ENCODE data around the gene LSM4.

The LSM4 gene

DNA sequence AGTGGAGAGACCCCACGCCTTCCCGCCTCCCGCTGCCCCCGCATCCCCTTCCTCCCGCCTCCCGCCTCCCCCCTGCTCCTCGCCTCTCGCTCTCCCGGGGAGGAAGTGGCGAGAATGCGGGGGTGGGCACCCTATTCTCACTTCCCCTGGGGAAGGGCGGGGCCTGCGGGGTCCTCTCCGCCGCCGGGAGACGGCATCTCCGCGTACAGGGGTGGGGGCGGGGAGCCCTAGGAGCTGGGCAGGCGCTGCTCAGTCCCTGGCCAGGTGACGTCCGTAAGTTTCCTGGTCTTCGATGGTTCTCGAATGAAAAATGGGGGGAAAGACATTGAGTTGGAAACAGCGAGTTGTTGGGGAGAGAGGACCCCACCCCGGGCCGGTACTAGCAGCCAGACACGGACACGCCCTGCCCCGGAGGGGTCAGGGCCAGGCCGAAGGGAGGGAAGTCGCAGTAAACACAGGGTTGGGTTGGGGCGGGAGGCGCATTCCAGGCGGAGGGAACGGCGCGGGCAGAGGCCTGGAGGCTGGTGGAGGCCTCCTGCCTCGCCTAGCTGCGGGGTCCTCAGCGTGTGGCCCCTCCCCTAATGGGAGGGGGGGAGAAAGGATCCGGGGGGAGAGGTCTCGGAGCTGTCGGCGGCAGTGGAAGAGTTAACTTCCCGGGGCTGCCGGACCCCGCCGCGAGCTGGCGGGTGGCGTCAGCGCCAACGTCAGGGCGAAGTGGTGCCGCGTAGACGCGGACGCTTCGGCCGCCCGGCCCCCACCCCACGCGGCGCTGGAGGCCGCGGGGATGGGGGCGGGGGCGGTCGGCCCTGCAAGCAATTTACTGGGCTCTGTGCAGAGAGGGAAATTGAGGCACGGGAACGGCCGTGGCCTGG, 31.1 kb downstream of the LSM4 start:
- WGBS: under 1% methylated on average over 75 of the region's 75 CpGs
- H3K4me1 ChIP-seq (ENCODE audit: insufficient read depth, low read length): peaks cover 22% of the 10 kb centered on the region
- peak overlapping the region; percentile 79 for H3K9ac ChIP-seq (ENCODE audit: low read depth, low read length)
- no peaks in the 10 kb centered on the region for H3K9me3 ChIP-seq (ENCODE audit: insufficient read depth, low read depth, low read length)
- peak overlapping the region; percentile 97 for H3K27ac ChIP-seq (ENCODE audit: low read depth, low read length)
- H3K36me3 ChIP-seq (ENCODE audit: insufficient read depth, low read length): no peaks in the 10 kb centered on the region
- no peaks in the 10 kb centered on the region for H3K27me3 ChIP-seq (ENCODE audit: insufficient read depth, low read length)
- peak overlapping the region; percentile 83 for H3K4me3 ChIP-seq (ENCODE audit: low read length)

DNA sequence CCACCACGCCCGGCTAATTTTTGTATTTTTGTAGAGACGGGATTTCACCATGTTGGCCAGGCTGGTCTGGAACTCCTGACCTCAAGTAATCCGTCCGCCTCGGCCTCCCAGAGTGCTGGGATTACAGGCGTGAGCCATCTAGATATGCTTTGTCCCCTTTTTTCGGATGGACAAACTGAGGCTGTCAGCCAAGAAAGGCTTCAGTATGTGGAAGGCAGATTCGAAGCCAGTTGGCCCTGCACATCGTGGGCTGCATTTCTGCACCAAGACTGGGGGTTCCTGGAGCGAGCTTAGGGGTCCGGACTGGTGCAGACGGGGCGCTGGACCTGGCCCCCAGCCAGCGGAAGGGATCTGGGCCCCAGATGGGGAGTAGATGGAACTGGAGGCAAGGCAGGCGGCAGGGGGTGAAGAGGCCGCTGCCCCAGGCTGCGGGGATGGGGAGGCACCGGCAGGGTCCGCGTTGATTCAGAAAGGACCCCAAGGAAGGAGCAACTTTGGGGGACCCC, 31.8 kb downstream of the LSM4 start:
- Histone ChIP-seq H3K4me1 (ENCODE audit: insufficient read depth, low read length) (peaks cover 22% of the 10 kb centered on the region), H3K27me3 (ENCODE audit: insufficient read depth, low read length) (no peaks in the 10 kb centered on the region), H3K27ac (ENCODE audit: low read depth, low read length) (peak overlapping the region; percentile 97), H3K9ac (ENCODE audit: low read depth, low read length) (peak overlapping the region; percentile 79), H3K36me3 (ENCODE audit: insufficient read depth, low read length) (no peaks in the 10 kb centered on the region), H3K4me3 (ENCODE audit: low read length) (peak overlapping the region; percentile 83), H3K9me3 (ENCODE audit: insufficient read depth, low read depth, low read length) (no peaks in the 10 kb centered on the region)
- WGBS: 50% methylated on average over 21 of the region's 21 CpGs

DNA sequence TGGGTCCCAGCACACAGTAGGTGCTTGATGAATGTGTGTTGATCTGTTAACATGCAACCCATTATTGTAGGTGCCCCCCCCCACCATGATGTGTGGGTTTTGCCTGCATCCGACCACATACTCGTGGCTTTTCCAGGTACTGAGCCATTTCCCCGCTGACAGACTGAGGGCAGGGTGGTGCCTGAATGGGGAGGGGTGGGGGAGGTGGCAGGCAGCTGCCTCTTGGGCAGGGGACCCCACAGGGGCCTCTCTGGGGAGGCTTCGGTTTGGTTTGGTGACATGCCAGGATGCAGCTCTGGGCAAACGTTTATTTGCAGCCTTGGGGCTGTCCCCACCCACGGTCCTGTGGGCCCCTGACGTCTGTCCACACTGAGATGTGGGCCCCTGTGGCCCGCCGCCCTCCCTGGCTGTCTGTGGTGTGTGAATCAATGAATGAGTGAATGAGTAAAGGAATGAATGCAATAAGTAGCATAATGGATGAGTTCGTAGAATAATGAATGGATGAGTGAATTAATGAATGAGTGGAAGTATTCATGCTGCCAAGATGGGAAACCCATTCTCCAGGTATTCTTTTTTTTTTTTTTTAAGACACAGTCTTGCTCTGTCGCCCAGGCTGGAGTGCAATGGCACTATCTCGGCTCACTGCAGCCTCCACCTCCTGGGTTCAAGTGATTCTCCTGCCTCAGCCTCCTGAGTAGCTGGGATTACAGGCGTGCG, 32.4 kb downstream of the LSM4 start:
- Histone ChIP-seq H3K4me3 (ENCODE audit: low read length) (no peak overlapping the region), H3K36me3 (ENCODE audit: insufficient read depth, low read length) (no peaks in the 10 kb centered on the region), H3K9ac (ENCODE audit: low read depth, low read length) (no peak overlapping the region), H3K27ac (ENCODE audit: low read depth, low read length) (no peak overlapping the region), H3K27me3 (ENCODE audit: insufficient read depth, low read length) (no peaks in the 10 kb centered on the region), H3K4me1 (ENCODE audit: insufficient read depth, low read length) (peaks cover 22% of the 10 kb centered on the region), H3K9me3 (ENCODE audit: insufficient read depth, low read depth, low read length) (no peaks in the 10 kb centered on the region)
- 80% methylated on average over 14 of the region's 14 CpGs for WGBS

DNA sequence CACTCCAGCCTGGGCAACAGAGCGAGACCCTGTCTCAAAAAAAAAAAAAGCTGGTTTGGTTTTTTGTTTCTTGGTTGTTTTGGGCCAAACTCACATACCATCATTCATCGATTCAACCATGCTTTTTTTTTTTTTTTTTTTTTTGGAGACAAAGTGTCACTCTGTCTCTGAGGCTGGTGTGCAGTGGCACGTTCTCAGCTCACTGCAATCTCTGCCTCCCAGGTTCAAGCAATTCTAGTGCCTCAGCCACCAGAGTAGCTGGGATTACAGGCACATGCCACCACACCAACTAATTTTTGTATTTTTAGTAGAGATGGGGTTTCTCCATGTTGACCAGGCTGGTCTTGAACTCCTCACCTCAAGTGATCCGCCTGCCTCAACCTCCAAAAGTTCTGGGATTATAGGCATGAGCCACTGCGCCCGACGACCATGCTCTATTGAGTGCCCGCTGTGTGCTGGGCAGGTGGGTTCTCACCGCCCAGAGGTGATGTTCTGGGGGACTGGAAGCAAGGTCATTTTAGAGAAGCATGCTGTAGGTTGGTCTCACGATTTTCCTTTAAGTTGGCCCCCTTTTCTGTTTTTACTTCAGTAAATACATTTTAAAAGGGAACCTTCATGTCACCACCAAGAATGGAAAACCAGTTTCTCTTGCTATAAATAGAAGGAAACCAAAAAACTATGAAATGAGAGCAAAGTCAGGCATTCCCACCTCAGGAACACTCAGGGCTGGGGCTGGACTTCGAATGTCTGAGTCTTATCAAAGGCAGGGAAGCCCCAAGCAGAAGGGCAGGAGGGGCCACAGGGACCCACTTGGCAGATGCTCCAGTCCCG, 33.2 kb downstream of the LSM4 start:
- no peak overlapping the region for H3K27ac ChIP-seq (ENCODE audit: low read depth, low read length)
- H3K4me3 ChIP-seq (ENCODE audit: low read length): no peak overlapping the region
- peaks cover 22% of the 10 kb centered on the region for H3K4me1 ChIP-seq (ENCODE audit: insufficient read depth, low read length)
- no peaks in the 10 kb centered on the region for H3K27me3 ChIP-seq (ENCODE audit: insufficient read depth, low read length)
- H3K9ac ChIP-seq (ENCODE audit: low read depth, low read length): no peak overlapping the region
- H3K36me3 ChIP-seq (ENCODE audit: insufficient read depth, low read length): no peaks in the 10 kb centered on the region
- H3K9me3 ChIP-seq (ENCODE audit: insufficient read depth, low read depth, low read length): no peaks in the 10 kb centered on the region
- 86% methylated on average over 12 of the region's 12 CpGs for WGBS

DNA sequence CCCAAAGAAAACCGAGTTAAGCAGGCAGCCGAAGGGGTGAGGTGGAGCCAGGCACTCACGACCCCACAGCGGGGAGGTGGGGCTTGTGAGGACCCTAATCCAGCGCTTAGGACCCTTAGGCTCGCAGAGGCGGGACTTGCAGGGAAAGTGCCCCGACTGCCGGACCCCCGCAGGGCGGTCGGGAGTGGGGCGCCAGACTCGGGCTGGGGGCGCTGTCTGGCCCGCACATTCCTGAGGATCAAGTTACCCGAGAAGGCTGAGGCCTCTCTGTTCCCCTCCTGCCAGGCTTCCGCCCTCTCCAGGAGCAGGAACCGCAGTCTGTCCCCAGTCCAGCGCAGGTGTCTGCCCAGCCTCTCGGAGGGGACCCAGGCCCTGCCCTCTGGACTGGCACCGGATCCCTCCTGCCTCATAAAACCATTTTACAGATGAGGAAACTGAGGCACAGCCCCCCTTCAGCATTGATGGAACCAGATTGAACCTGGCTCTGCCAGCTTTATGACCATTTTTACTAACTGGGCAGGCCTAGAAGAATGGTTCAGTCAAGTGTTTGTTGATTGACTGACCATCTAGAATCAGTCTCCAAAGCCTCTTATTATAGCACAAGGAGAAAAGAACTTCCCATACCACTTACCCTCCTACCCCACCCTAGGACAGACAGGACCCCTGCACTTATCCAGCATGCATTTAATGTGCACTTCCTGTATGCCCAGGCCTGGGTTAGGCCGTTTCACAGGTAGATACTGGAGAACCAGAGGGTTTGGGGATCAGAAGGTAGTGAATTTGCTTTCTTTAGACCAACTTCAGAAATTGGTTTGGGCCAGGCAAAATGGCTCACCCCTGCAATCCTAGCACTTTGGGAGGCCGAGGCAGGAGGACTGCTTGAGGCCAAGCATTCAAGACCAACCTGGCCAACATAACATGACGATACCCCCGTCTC, 34.8 kb downstream of the LSM4 start:
- WGBS: 15% methylated on average over 26 of the region's 26 CpGs
- peak overlapping the region; percentile 47 for H3K9ac ChIP-seq (ENCODE audit: low read depth, low read length)
- H3K27me3 ChIP-seq (ENCODE audit: insufficient read depth, low read length): no peaks in the 10 kb centered on the region
- peak overlapping the region; percentile 43 for H3K4me3 ChIP-seq (ENCODE audit: low read length)
- peaks cover 14% of the 10 kb centered on the region for H3K4me1 ChIP-seq (ENCODE audit: insufficient read depth, low read length)
- peak overlapping the region; percentile 68 for H3K27ac ChIP-seq (ENCODE audit: low read depth, low read length)
- no peaks in the 10 kb centered on the region for H3K36me3 ChIP-seq (ENCODE audit: insufficient read depth, low read length)
- no peaks in the 10 kb centered on the region for H3K9me3 ChIP-seq (ENCODE audit: insufficient read depth, low read depth, low read length)

DNA sequence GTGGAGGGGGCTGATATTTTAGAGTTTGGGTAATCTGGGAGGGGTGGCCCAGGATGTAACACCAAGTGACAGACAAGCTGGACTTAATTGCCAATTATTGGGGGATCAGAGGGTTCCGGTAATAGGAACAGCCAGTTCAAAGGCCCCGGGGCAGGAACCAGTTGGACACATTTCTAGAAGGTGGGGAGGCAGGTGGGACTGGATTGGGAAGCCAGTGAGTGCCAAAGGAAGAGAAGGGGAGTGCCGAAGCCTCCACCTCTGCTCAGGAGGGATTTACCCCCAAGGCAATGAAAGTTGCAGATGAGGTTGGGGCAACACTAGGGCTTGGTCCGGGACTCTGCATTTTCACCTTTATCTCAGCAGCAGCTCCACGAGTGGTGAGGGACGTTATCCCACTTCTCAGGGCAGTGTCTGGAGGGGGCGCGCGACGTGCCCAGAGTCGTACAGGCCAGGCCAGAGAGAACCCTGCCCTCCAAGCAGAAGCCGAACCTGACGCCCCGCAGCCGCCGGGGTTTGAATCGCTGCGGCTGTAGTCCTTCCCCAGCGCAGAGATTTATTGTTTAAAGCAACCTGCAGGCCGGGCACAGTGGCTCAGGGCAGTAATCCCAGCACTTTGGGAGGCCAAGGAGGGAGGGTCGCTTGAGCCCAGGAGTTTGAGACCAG, 35.8 kb downstream of the LSM4 start:
- Histone ChIP-seq H3K4me1 (ENCODE audit: insufficient read depth, low read length) (peaks cover 12% of the 10 kb centered on the region), H3K9me3 (ENCODE audit: insufficient read depth, low read depth, low read length) (no peaks in the 10 kb centered on the region), H3K27me3 (ENCODE audit: insufficient read depth, low read length) (no peaks in the 10 kb centered on the region), H3K4me3 (ENCODE audit: low read length) (peak overlapping the region; percentile 43), H3K27ac (ENCODE audit: low read depth, low read length) (peak overlapping the region; percentile 68), H3K9ac (ENCODE audit: low read depth, low read length) (peak overlapping the region; percentile 47), H3K36me3 (ENCODE audit: insufficient read depth, low read length) (no peaks in the 10 kb centered on the region)
- WGBS: 41% methylated on average over 21 of the region's 21 CpGs

DNA sequence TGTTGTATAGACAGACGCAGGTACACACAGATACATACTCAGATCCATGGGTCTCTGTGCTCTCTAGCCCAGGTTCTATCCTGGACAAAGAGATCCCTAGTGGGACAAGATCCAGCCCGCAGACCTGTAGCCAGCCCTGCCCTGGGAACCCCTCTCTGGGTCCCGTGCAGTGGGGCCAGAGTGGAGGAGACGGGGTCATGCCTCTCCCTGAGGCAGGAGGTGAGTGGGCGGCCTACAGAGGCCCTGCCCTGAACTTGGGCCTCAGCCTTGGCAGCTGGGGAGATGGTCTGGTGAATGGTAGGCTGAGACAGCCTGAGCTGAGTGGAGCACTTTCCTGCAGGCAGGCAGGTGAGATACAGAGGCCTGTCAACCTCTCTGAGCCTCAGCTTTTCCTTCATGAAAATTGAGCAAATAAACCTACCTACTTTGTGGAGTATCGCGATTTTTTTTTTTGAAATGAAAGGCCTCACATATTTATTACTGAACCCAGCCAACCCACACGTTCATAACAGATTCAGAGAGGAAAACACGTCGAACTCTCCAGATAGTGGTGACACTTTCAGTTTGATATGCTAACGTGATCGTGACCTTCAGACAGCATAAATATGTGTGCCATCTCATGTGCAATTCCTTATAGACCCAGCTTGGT, 38.0 kb downstream of the LSM4 start:
- peaks cover 11% of the 10 kb centered on the region for H3K4me1 ChIP-seq (ENCODE audit: insufficient read depth, low read length)
- no peaks in the 10 kb centered on the region for H3K36me3 ChIP-seq (ENCODE audit: insufficient read depth, low read length)
- H3K27me3 ChIP-seq (ENCODE audit: insufficient read depth, low read length): no peaks in the 10 kb centered on the region
- no peaks in the 10 kb centered on the region for H3K9me3 ChIP-seq (ENCODE audit: insufficient read depth, low read depth, low read length)
- H3K27ac ChIP-seq (ENCODE audit: low read depth, low read length): no peak overlapping the region
- 89% methylated on average over 12 of the region's 12 CpGs for WGBS
- H3K9ac ChIP-seq (ENCODE audit: low read depth, low read length): no peak overlapping the region
- no peak overlapping the region for H3K4me3 ChIP-seq (ENCODE audit: low read length)

DNA sequence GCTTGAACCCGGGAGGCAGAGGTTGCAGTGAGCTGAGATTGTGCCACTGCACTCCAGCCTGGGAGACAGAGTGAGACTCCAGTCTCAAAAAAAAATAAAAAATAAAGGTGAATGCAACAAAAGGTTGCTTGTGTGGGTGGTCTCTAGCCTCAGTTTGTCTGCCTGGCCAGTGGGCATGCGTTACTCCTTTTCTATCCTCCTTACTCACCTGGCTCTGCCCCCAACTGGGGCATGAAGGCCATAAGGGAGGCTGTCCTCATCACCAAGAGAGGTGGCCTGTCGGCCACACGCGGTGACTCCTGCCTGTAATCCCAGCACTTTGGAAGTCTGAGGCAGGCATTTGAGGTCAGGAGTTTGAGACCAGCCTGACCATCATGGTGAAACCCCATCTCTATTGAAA, 39.5 kb downstream of the LSM4 start:
- H3K27ac ChIP-seq (ENCODE audit: low read depth, low read length): no peak overlapping the region
- no peak overlapping the region for H3K9ac ChIP-seq (ENCODE audit: low read depth, low read length)
- H3K9me3 ChIP-seq (ENCODE audit: insufficient read depth, low read depth, low read length): no peaks in the 10 kb centered on the region
- WGBS: 93% methylated on average over 5 of the region's 5 CpGs
- no peaks in the 10 kb centered on the region for H3K27me3 ChIP-seq (ENCODE audit: insufficient read depth, low read length)
- H3K4me3 ChIP-seq (ENCODE audit: low read length): no peak overlapping the region
- peaks cover 7% of the 10 kb centered on the region for H3K4me1 ChIP-seq (ENCODE audit: insufficient read depth, low read length)
- H3K36me3 ChIP-seq (ENCODE audit: insufficient read depth, low read length): peaks cover 7% of the 10 kb centered on the region

DNA sequence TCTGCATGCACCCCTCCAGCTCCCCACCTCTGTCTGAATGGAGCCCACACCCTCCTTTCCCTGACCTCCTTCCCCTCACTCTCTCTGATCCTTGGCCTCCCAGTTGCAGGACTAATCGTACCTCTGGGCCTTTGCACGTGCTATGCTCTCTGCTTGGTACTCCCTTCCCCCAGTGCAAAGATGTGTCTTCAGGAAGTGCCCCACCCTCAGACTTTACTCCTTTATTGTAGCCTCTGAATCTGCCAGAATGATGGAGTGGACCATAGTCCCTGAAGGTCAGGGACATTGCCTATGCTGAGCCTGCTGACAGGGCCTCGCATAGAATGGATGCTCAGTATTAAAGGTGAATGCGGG, 40.1 kb downstream of the LSM4 start:
- Histone ChIP-seq H3K9me3 (ENCODE audit: insufficient read depth, low read depth, low read length) (no peaks in the 10 kb centered on the region), H3K27ac (ENCODE audit: low read depth, low read length) (peak overlapping the region; percentile 96), H3K9ac (ENCODE audit: low read depth, low read length) (peak overlapping the region; percentile 83), H3K4me1 (ENCODE audit: insufficient read depth, low read length) (peaks cover 3% of the 10 kb centered on the region; the same call in 1 of the 2 replicates), H3K36me3 (ENCODE audit: insufficient read depth, low read length) (peaks cover 11% of the 10 kb centered on the region), H3K4me3 (ENCODE audit: low read length) (peak overlapping the region; percentile 50), H3K27me3 (ENCODE audit: insufficient read depth, low read length) (no peaks in the 10 kb centered on the region)
- 84% methylated on average over 4 of the region's 4 CpGs for WGBS
